Measurements from ENCODE around the gene FBXW8. TPM values are rescaled to one million over a fixed set of nuclear protein-coding genes. Genes with fewer than 3 reads are reported as not detected.

Gene FBXW8
- total RNA-seq, 2 donors from 2014 or later: 7.9 to 9.0 TPM

DNA sequence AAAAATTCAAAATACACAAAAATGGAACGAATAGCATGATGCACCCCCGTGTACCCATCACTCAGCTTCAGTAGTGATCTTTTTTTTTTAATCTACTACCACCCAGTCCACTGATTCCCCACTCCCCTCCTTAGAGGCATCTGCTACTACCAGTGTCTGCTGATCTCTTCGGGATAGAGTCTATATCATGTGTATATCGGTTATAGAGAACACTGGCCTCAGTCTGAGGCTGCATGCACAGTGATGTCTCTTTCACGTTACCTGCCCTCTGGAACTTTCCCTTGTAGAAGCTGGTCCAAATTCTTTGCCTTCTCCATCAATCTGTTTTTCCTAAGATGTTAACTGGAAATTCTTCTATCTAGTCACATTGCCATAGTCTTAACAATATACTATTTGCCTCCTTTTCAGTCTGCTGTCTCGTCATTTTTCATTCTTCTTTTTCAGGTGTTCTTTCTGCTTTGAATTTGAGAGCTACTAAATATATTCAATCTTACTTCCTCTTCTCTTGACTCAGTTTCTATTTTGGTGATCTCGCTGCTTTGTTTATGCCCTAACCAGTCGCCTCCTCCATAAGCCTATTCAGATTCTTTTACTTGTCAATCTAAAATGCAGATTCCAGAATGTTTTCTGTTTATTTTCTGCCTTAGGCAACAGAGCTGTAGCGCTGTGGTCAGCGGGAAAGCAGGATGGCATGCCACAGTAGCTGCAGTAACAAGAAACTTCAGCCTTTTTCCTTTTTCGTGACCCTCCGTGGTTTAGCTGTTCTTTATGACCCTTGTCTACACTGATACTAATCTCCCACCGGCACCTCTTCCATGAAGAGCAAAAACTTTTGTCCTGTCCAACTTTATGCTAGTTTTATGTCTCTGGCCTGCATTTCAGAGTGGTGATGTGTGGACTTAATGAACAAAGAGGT, 67.0 kb downstream of the FBXW8 start:
- TF ChIP-seq CTCF (IDR thresholded peaks at IDR 0.05): no peak
- H3K9me3 ChIP-seq: no peaks in the 10 kb centered on the region
- no peak overlapping the region for H3K4me3 ChIP-seq
- no peak for DNase-seq (ENCODE audit: low spot score)
- H3K27me3 ChIP-seq: no peaks in the 10 kb centered on the region
- no peaks in the 10 kb centered on the region for H3K4me1 ChIP-seq
- H3K36me3 ChIP-seq: peaks cover 5% of the 10 kb centered on the region
- no peak overlapping the region for H3K27ac ChIP-seq

GRCh38 chr12:116978791-116979508, 68.2 kb downstream of the FBXW8 start:
- Histone ChIP-seq H3K27ac (no peak overlapping the region), H3K4me3 (no peak overlapping the region), H3K4me1 (no peaks in the 10 kb centered on the region), H3K27me3 (no peaks in the 10 kb centered on the region), H3K36me3 (no peaks in the 10 kb centered on the region), H3K9me3 (no peaks in the 10 kb centered on the region)
- no peak for TF ChIP-seq CTCF (IDR thresholded peaks at IDR 0.05)
- DNase-seq (ENCODE audit: low spot score): no peak

- Histone ChIP-seq H3K4me1 (no peaks in the 10 kb centered on the region), H3K27ac (no peak overlapping the region), H3K27me3 (no peaks in the 10 kb centered on the region), H3K4me3 (no peak overlapping the region), H3K9me3 (no peaks in the 10 kb centered on the region), H3K36me3 (no peaks in the 10 kb centered on the region)
- DNase-seq (ENCODE audit: low spot score): no peak
- no peak for TF ChIP-seq CTCF (IDR thresholded peaks at IDR 0.05)
These were observed 69.3 kb downstream of the FBXW8 start for GRCh38 chr12:116980083-116980482.

- no peak for DNase-seq (ENCODE audit: low spot score)
- no peak overlapping the region for H3K4me3 ChIP-seq
- no peaks in the 10 kb centered on the region for H3K36me3 ChIP-seq
- H3K4me1 ChIP-seq: no peaks in the 10 kb centered on the region
- H3K9me3 ChIP-seq: no peaks in the 10 kb centered on the region
- no peaks in the 10 kb centered on the region for H3K27me3 ChIP-seq
- H3K27ac ChIP-seq: peak overlapping the region in 1 of 2 donors; percentile 36
- no peak for TF ChIP-seq CTCF (IDR thresholded peaks at IDR 0.05)
These were observed 72.2 kb downstream of the FBXW8 start for GRCh38 chr12:116982791-116983411.

DNA sequence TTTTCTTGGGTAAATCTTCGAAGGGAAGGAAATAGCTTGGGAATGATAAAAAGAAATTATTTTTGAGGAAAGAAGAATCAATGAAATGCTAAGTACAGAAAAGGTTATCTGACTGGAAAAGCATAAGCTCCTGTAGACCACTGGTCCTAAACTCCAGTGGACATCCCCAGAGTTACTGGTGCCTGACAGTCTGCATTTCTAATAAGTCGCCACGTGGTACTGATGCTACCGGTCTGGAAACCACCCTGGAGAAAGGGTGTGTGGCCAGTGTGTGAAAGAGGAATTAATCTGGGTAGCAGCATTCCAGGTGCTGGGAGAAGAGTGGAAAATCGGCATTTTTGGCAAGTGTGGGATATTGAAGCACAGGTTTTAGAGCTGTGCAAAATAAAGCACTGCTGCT, 73.3 kb downstream of the FBXW8 start:
- no peak for DNase-seq (ENCODE audit: low spot score)
- H3K27me3 ChIP-seq: no peaks in the 10 kb centered on the region
- H3K4me3 ChIP-seq: no peak overlapping the region
- TF ChIP-seq CTCF (IDR thresholded peaks at IDR 0.05): no peak
- no peak overlapping the region for H3K27ac ChIP-seq
- H3K36me3 ChIP-seq: no peaks in the 10 kb centered on the region
- no peaks in the 10 kb centered on the region for H3K4me1 ChIP-seq
- H3K9me3 ChIP-seq: no peaks in the 10 kb centered on the region

Data from right atrium auricular region (tissue), 2 donors.